HepG2 (cell line): ENCODE results near the gene SYNGR4.

Source experiments
- BHLHE40 ChIP-seq: IDR thresholded peaks from 2 replicates; pipeline ENCODE4 v1.6.1; 2011; ENCODE audit warnings: low read length, improper control_type of control experiment
- ELF1 ChIP-seq: sonication (generic); formaldehyde crosslinking; IDR thresholded peaks from 2 replicates; pipeline ENCODE4 v1.4.0; 2020; ENCODE audit warnings: missing genetic modification reagents
- FOXA3 ChIP-seq: IDR thresholded peaks from 2 replicates; pipeline ENCODE4 v1.6.1; 2016; ENCODE audit warnings: missing genetic modification reagents, missing compliant biosample characterization
- HDAC1 ChIP-seq: sonication (generic); formaldehyde crosslinking; IDR thresholded peaks from 2 replicates; pipeline ENCODE4 v1.5.1; 2020; ENCODE audit warnings: mild to moderate bottlenecking, missing genetic modification reagents
- MYNN ChIP-seq: sonication (generic); formaldehyde crosslinking; IDR thresholded peaks from 2 replicates; pipeline ENCODE4 v1.4.0; 2020; ENCODE audit warnings: mild to moderate bottlenecking, low read depth, missing genetic modification reagents
- TF ChIP-seq, protein P1 (sequence below): fragments of 450-650 bp; IDR thresholded peaks from 2 replicates; pipeline ENCODE4 v1.6.1; 2017; ENCODE audit warnings: mild to moderate bottlenecking
- TF ChIP-seq, protein P2 (sequence below): sonication (generic); formaldehyde crosslinking; IDR thresholded peaks from 2 replicates; pipeline ENCODE4 v1.5.0; 2020; ENCODE audit warnings: missing genetic modification reagents, mild to moderate bottlenecking, borderline replicate concordance
- TF ChIP-seq, protein P3 (sequence below): sonication (generic); formaldehyde crosslinking; IDR thresholded peaks from 2 replicates; pipeline ENCODE4 v1.5.0; 2020; ENCODE audit warnings: mild to moderate bottlenecking, missing genetic modification reagents, moderate library complexity
- TF ChIP-seq, protein P4 (sequence below): sonication (generic); formaldehyde crosslinking; IDR thresholded peaks from 2 replicates; pipeline ENCODE4 v1.4.0; 2020; ENCODE audit warnings: missing genetic modification reagents, borderline replicate concordance
- TF ChIP-seq, protein P5 (sequence below): sonication (generic); formaldehyde crosslinking; IDR thresholded peaks from 2 replicates; pipeline ENCODE4 v1.4.0; 2020; ENCODE audit warnings: mild to moderate bottlenecking, missing genetic modification reagents

DNA sequence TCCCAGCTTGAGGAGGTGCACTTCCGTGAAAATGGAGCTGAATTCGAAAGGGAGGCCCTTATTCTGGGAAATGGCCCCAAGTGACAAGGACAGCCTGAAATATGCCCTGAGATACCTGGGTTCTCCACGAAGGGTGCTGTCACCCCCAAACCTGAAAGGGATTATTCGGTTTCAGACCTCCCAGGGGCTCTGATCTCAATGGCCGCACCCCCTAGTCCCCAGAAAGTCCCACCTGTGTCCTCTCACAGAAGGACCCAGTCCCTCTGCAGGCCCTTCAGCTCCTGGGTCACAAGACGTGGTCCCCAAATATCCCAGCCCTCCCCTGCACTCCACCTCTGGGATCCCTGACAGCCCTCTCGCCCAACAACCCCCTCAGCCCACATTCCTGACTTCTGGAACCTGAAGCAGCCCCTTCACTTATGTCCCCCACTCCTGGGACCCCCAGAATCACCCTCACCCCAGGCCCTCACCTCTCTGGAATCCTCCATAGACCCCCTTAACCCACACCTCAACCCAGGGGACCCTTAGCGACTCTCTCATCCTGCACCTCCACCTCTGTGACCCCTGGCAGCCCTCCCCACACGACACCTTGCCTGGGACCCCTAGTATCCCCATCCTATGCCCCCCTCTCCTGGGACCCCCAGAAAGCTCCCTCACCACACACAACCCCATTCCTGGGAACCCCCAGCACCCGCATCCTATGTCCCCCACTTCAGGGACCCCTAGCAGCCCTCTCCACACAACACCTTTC, 606 bp downstream of the SYNGR4 start:
- no peak for TF ChIP-seq BHLHE40
- no peak for TF ChIP-seq ELF1 (CRISPR knock-in tag)
- TF ChIP-seq FOXA3 (CRISPR knock-in tag), result no peak
- TF ChIP-seq, protein P1, sequence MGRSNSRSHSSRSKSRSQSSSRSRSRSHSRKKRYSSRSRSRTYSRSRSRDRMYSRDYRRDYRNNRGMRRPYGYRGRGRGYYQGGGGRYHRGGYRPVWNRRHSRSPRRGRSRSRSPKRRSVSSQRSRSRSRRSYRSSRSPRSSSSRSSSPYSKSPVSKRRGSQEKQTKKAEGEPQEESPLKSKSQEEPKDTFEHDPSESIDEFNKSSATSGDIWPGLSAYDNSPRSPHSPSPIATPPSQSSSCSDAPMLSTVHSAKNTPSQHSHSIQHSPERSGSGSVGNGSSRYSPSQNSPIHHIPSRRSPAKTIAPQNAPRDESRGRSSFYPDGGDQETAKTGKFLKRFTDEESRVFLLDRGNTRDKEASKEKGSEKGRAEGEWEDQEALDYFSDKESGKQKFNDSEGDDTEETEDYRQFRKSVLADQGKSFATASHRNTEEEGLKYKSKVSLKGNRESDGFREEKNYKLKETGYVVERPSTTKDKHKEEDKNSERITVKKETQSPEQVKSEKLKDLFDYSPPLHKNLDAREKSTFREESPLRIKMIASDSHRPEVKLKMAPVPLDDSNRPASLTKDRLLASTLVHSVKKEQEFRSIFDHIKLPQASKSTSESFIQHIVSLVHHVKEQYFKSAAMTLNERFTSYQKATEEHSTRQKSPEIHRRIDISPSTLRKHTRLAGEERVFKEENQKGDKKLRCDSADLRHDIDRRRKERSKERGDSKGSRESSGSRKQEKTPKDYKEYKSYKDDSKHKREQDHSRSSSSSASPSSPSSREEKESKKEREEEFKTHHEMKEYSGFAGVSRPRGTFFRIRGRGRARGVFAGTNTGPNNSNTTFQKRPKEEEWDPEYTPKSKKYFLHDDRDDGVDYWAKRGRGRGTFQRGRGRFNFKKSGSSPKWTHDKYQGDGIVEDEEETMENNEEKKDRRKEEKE, result no peak
- TF ChIP-seq, protein P2, sequence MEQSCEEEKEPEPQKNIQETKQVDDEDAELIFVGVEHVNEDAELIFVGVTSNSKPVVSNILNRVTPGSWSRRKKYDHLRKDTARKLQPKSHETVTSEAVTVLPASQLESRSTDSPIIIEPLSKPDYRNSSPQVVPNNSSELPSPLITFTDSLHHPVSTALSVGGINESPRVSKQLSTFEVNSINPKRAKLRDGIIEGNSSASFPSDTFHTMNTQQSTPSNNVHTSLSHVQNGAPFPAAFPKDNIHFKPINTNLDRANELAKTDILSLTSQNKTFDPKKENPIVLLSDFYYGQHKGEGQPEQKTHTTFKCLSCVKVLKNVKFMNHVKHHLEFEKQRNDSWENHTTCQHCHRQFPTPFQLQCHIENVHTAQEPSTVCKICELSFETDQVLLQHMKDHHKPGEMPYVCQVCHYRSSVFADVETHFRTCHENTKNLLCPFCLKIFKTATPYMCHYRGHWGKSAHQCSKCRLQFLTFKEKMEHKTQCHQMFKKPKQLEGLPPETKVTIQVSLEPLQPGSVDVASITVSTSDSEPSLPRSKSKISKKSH, result no peak
- TF ChIP-seq, protein P3, sequence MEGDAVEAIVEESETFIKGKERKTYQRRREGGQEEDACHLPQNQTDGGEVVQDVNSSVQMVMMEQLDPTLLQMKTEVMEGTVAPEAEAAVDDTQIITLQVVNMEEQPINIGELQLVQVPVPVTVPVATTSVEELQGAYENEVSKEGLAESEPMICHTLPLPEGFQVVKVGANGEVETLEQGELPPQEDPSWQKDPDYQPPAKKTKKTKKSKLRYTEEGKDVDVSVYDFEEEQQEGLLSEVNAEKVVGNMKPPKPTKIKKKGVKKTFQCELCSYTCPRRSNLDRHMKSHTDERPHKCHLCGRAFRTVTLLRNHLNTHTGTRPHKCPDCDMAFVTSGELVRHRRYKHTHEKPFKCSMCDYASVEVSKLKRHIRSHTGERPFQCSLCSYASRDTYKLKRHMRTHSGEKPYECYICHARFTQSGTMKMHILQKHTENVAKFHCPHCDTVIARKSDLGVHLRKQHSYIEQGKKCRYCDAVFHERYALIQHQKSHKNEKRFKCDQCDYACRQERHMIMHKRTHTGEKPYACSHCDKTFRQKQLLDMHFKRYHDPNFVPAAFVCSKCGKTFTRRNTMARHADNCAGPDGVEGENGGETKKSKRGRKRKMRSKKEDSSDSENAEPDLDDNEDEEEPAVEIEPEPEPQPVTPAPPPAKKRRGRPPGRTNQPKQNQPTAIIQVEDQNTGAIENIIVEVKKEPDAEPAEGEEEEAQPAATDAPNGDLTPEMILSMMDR, result no peak
- TF ChIP-seq HDAC1 (CRISPR knock-in tag), result no peak
- TF ChIP-seq, protein P4, sequence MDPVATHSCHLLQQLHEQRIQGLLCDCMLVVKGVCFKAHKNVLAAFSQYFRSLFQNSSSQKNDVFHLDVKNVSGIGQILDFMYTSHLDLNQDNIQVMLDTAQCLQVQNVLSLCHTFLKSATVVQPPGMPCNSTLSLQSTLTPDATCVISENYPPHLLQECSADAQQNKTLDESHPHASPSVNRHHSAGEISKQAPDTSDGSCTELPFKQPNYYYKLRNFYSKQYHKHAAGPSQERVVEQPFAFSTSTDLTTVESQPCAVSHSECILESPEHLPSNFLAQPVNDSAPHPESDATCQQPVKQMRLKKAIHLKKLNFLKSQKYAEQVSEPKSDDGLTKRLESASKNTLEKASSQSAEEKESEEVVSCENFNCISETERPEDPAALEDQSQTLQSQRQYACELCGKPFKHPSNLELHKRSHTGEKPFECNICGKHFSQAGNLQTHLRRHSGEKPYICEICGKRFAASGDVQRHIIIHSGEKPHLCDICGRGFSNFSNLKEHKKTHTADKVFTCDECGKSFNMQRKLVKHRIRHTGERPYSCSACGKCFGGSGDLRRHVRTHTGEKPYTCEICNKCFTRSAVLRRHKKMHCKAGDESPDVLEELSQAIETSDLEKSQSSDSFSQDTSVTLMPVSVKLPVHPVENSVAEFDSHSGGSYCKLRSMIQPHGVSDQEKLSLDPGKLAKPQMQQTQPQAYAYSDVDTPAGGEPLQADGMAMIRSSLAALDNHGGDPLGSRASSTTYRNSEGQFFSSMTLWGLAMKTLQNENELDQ (CRISPR knock-in tag), result no peak
- TF ChIP-seq, protein P5, sequence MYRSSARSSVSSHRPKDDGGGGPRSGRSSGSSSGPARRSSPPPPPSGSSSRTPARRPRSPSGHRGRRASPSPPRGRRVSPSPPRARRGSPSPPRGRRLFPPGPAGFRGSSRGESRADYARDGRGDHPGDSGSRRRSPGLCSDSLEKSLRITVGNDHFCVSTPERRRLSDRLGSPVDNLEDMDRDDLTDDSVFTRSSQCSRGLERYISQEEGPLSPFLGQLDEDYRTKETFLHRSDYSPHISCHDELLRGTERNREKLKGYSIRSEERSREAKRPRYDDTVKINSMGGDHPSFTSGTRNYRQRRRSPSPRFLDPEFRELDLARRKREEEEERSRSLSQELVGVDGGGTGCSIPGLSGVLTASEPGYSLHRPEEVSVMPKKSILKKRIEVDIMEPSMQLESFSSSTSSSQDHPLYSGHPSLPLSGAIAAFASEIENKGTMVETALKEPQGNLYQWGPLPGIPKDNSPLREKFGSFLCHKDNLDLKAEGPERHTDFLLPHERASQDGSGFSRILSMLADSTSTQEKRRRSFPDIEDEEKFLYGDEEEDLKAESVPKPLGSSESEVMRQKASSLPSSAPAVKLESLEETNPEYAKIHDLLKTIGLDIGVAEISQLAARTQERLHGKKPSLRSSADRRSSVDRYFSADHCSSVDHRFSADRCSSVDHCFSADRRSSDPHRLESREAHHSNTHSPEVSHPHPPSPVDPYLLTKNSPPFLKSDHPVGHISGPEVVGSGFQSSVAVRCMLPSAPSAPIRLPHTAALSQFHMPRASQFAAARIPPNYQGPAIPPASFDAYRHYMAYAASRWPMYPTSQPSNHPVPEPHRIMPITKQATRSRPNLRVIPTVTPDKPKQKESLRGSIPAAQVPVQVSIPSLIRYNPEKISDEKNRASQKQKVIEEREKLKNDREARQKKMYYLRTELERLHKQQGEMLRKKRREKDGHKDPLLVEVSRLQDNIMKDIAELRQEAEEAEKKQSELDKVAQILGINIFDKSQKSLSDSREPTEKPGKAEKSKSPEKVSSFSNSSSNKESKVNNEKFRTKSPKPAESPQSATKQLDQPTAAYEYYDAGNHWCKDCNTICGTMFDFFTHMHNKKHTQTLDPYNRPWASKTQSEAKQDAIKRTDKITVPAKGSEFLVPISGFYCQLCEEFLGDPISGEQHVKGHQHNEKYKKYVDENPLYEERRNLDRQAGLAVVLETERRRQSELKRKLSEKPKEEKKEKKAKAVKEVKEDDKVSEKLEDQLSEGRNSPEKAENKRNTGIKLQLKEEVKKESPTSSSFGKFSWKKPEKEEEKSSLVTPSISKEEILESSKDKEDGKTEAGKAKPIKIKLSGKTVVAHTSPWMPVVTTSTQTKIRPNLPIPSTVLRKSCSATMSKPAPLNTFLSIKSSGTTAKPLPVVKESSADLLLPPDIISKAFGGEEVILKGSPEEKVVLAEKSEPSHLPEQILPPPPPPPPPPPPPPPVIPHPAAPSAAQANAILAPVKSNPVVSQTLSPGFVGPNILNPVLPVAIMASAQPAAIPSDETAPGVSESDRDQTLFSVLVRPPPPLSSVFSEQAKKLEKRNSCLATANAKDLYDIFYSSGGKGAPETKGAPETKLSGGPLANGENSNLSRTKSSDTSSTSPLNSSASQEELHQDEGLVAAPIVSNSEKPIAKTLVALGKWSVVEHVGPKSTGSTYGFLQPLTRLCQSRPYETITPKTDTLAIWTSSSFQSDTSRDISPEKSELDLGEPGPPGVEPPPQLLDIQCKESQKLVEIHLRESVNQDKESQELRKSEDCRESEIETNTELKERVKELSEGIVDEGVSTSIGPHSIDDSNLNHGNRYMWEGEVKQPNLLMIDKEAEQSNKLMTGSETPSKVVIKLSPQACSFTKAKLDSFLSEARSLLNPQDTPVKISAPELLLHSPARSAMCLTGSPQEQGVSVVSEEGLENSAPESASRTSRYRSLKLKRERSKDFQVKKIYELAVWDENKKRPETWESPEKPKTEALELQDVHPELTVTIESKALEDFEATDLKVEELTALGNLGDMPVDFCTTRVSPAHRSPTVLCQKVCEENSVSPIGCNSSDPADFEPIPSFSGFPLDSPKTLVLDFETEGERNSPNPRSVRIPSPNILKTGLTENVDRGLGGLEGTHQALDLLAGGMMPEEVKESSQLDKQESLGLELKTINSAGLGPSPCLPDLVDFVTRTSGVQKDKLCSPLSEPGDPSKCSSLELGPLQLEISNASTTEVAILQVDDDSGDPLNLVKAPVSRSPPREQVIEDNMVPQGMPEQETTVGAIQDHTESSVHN (CRISPR knock-in tag), result no peak
- TF ChIP-seq MYNN (CRISPR knock-in tag), result no peak
